Measurements from ENCODE around the gene SKIDA1. TPM values are rescaled to one million over a fixed set of nuclear protein-coding genes. Genes with fewer than 3 reads are reported as not detected.

Gene SKIDA1
- total and polyA plus RNA-seq, 2 donors from 2014 or later = 0.71 to 2.9 TPM

GRCh38 chr10:21533467-21534279 lies 8.2 kb upstream of the SKIDA1 start, which contains the start of gene MLLT10:
TSS of gene MLLT10 (plus strand) at chr10:21534232. CDS start at chr10:21534645, 413 bp downstream.
- DNase-seq (peak; percentile 98 to 99 (median 99)), FAIRE-seq (no peak)
- no peaks in the 10 kb centered on the region for H3K27me3 ChIP-seq (ENCODE audit: control insufficient read depth, insufficient read depth, low read length)
- peak within 1 kb of the TSS; percentile 57 to 74 (median 73) for H3K9ac ChIP-seq (ENCODE audit: low read length in 3 of 3)
- peak within 1 kb of the TSS; percentile 94 to 97 for H3K27ac ChIP-seq (ENCODE audit: low read depth in 2 of 2, low read length in 2 of 2)
- TF ChIP-seq, protein P1, sequence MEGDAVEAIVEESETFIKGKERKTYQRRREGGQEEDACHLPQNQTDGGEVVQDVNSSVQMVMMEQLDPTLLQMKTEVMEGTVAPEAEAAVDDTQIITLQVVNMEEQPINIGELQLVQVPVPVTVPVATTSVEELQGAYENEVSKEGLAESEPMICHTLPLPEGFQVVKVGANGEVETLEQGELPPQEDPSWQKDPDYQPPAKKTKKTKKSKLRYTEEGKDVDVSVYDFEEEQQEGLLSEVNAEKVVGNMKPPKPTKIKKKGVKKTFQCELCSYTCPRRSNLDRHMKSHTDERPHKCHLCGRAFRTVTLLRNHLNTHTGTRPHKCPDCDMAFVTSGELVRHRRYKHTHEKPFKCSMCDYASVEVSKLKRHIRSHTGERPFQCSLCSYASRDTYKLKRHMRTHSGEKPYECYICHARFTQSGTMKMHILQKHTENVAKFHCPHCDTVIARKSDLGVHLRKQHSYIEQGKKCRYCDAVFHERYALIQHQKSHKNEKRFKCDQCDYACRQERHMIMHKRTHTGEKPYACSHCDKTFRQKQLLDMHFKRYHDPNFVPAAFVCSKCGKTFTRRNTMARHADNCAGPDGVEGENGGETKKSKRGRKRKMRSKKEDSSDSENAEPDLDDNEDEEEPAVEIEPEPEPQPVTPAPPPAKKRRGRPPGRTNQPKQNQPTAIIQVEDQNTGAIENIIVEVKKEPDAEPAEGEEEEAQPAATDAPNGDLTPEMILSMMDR (IDR thresholded peaks at IDR 0.05; ENCODE audit: borderline replicate concordance, extremely low read depth, insufficient read depth) = no peak
- H3K4me1 ChIP-seq (ENCODE audit: control insufficient read depth in 2 of 3, insufficient read depth in 2 of 3, low read depth in 1 of 3, low read length in 3 of 3) = peaks cover 0 to 8% (median 6%) of the 10 kb centered on the region in 3 donors
- intact Hi-C loops (cut with DNase I) = no loop called here
- H3K4me3 ChIP-seq (ENCODE audit: low read length in 3 of 3) = peak within 1 kb of the TSS; percentile 68 to 87 (median 83)
- peaks cover 0 to 5% (median 1%) of the 10 kb centered on the region in 3 donors for H3K36me3 ChIP-seq (ENCODE audit: control insufficient read depth in 2 of 3, insufficient read depth in 3 of 3, low read length in 3 of 3)
- H3K9me3 ChIP-seq (ENCODE audit: control insufficient read depth in 2 of 3, insufficient read depth in 1 of 3, low read length in 3 of 3) = no peaks in the 10 kb centered on the region

- intact Hi-C loops (cut with DNase I) = no loop called here
- DNase-seq = peak in 1 of 5 donors; percentile 16
Measured at GRCh38 chr10:21532694-21533466, 7.4 kb upstream of the SKIDA1 start.

DNA sequence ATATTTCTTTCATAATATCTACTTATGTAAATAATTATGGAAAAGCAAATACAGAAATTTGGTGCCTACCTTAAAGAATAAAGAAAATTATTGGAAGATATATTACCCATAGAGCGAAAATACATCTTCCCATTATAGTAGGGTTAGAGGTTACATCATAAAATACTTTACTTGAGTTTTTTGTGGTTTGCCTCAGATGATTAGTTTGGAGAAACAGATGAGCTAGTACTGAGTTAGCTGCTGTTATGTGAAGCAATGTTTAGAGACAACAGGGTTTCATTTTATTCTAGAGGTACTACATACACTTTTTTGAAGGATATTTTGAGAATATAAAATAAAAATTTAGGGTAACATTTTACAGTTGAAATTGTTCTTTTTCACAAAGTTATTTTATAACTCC lies 5.7 kb upstream of the SKIDA1 start:
- no peak overlapping the region for H3K4me3 ChIP-seq (ENCODE audit: low read length in 3 of 3)
- peak in 1 of 5 donors; percentile 28 for DNase-seq
- no peak overlapping the region for H3K27ac ChIP-seq (ENCODE audit: low read depth in 2 of 2, low read length in 2 of 2)
- H3K36me3 ChIP-seq (ENCODE audit: control insufficient read depth in 2 of 3, insufficient read depth in 3 of 3, low read length in 3 of 3) = no peaks in the 10 kb centered on the region
- no peak overlapping the region for H3K9ac ChIP-seq (ENCODE audit: low read length in 3 of 3)
- TF ChIP-seq, protein P1 (IDR thresholded peaks at IDR 0.05; ENCODE audit: borderline replicate concordance, extremely low read depth, insufficient read depth) = no peak
- H3K9me3 ChIP-seq (ENCODE audit: control insufficient read depth in 2 of 3, insufficient read depth in 1 of 3, low read length in 3 of 3) = no peaks in the 10 kb centered on the region
- H3K4me1 ChIP-seq (ENCODE audit: control insufficient read depth in 2 of 3, insufficient read depth in 2 of 3, low read depth in 1 of 3, low read length in 3 of 3) = peaks cover 0 to 12% (median 6%) of the 10 kb centered on the region in 3 donors
- intact Hi-C loops (cut with DNase I) = no loop called here
- no peak for FAIRE-seq
- no peaks in the 10 kb centered on the region for H3K27me3 ChIP-seq (ENCODE audit: control insufficient read depth, insufficient read depth, low read length)

More at GRCh38 chr10:21532694-21533466, 7.4 kb upstream of the SKIDA1 start:
- H3K27me3 ChIP-seq (ENCODE audit: control insufficient read depth, insufficient read depth, low read length) = no peaks in the 10 kb centered on the region
- H3K9ac ChIP-seq (ENCODE audit: low read length in 3 of 3) = peak overlapping the region; percentile 57 to 74 (median 73)
- H3K9me3 ChIP-seq (ENCODE audit: control insufficient read depth in 2 of 3, insufficient read depth in 1 of 3, low read length in 3 of 3) = no peaks in the 10 kb centered on the region
- TF ChIP-seq, protein P1 (IDR thresholded peaks at IDR 0.05; ENCODE audit: borderline replicate concordance, extremely low read depth, insufficient read depth) = no peak
- H3K4me3 ChIP-seq (ENCODE audit: low read length in 3 of 3) = peak overlapping the region; percentile 65 to 87 (median 83)
- H3K27ac ChIP-seq (ENCODE audit: low read depth in 2 of 2, low read length in 2 of 2) = peak overlapping the region; percentile 94 to 97
- no peak for FAIRE-seq
- peaks cover 0 to 3% (median 0%) of the 10 kb centered on the region in 3 donors for H3K36me3 ChIP-seq (ENCODE audit: control insufficient read depth in 2 of 3, insufficient read depth in 3 of 3, low read length in 3 of 3)
- H3K4me1 ChIP-seq (ENCODE audit: control insufficient read depth in 2 of 3, insufficient read depth in 2 of 3, low read depth in 1 of 3, low read length in 3 of 3) = peaks cover 0 to 12% (median 6%) of the 10 kb centered on the region in 3 donors

Measured in kidney (tissue), 14 donors.